PC-3 (cell line): ENCODE data around the gene SPINK4.

ENCODE experiments used
- EZH2 ChIP-seq: fragments of 300-600 bp; sonication (generic); IDR thresholded peaks from one replicate; pipeline ENCODE4 v1.6.1; 2017; ENCODE audit warnings: antibody characterized with exemption, mild to moderate bottlenecking, low read length; ENCODE audit not compliant: unreplicated experiment
- EZH2phosphoT487 ChIP-seq: fragments of 300-600 bp; sonication (generic); IDR thresholded peaks from 2 replicates; pipeline ENCODE4 v1.6.1; 2018; ENCODE audit warnings: mild to moderate bottlenecking, antibody characterized with exemption, low read length, borderline replicate concordance
- TF ChIP-seq, protein P1 (sequence below): fragments of 300-600 bp; sonication (generic); conservative IDR thresholded peaks from 2 replicates; pipeline ENCODE4 v1.5.1; 2017; ENCODE audit warnings: antibody characterized with exemption, low read depth, mild to moderate bottlenecking, low read length

DNA sequence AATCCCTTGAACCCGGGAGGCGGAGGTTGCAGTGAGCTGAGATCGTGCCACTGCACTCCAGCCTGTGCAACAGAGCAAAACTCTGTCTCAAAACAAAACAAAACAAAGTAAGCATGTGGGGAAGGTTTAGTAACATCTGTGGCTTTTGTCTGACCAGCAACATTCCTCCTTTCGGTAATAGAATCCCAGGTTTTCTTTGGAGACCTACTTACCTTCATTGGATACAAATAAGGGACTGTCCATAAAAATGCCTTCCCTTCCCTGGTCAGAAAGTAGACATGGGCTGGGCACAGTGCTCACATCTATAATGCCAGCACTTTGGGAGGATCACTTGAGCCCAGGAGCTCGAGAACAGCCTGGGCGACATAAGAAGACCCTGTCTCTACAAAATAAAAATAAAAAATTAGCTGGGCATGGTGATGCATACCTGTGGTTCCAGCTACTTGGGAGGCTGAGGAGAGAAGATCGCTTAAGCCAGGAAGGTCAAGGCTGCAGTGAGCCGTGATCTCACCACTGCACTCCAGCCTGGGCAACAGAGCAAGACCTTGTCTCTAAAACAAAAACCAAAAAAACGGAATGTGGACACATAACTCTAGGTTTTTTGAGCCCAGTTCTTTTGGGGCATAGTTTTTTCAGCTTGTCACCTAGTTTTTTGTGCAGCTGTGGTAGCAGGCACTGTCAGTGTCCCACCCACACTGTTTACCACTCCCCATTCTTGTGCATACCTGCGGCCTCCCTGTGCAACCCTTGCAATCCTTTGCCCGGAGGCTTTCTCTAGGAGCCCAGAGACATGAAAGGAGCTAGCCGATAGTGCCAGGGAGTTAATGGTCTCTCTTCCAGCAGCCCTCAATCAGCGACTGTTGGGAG is 9.0 kb upstream of the SPINK4 start:
- TF ChIP-seq, protein P1, sequence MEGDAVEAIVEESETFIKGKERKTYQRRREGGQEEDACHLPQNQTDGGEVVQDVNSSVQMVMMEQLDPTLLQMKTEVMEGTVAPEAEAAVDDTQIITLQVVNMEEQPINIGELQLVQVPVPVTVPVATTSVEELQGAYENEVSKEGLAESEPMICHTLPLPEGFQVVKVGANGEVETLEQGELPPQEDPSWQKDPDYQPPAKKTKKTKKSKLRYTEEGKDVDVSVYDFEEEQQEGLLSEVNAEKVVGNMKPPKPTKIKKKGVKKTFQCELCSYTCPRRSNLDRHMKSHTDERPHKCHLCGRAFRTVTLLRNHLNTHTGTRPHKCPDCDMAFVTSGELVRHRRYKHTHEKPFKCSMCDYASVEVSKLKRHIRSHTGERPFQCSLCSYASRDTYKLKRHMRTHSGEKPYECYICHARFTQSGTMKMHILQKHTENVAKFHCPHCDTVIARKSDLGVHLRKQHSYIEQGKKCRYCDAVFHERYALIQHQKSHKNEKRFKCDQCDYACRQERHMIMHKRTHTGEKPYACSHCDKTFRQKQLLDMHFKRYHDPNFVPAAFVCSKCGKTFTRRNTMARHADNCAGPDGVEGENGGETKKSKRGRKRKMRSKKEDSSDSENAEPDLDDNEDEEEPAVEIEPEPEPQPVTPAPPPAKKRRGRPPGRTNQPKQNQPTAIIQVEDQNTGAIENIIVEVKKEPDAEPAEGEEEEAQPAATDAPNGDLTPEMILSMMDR: no peak
- no peak for TF ChIP-seq EZH2phosphoT487
- TF ChIP-seq EZH2: no peak
